HepG2 (cell line): ENCODE measurements around the gene SNRNP200. TPM values are rescaled to one million over a fixed set of nuclear protein-coding genes. Genes with fewer than 3 reads are reported as not detected.

Experiments
- ATAC-seq: fragments of 200-7000 bp; cut with Tn5 transposase; 3 replicates; pipeline ENCODE4 v1.9.1; 2020; ENCODE audit warnings: mild to moderate bottlenecking, moderate library complexity
- BruUV-seq: library from RNA; stranded (reverse); fragments of 400-500 nt; replicated peaks from 2 replicates; lab custom pipeline; 2021; lab: Mats Ljungman, UMichigan
- CTCF ChIA-PET: fragments of 300-600 bp; formaldehyde crosslinking; extraction: SDS; loops from one replicate; lab custom pipeline; 2021; ENCODE audit warnings: low total read pairs, inconsistent platforms, low intra/inter-chr PET ratio; lab: Yijun Ruan, JAX
- POLR2A ChIA-PET: fragments of 350-600 bp; sonication (Branson Sonifier 250); formaldehyde crosslinking; loops from one replicate; lab custom pipeline; 2020; ENCODE audit warnings: antibody characterized with exemption, inconsistent platforms; lab: Yijun Ruan, JAX
- DNase-seq: peaks from one replicate; pipeline ENCODE4 v3.0.0-alpha.2; 2015; ENCODE audit warnings: low spot score
- FAIRE-seq: peaks from 3 replicates; lab custom pipeline; 2011; peaks lifted over from hg19 to GRCh38; lab: Jason Lieb, UNC
- H2AFZ ChIP-seq: one replicate; pipeline ENCODE4 v1.6.1; 2011; ENCODE audit warnings: low read length, inconsistent platforms
- H3K27ac ChIP-seq: fragments of 300-600 bp; 3 replicates; pipeline ENCODE4 v1.8.0; 2011; ENCODE audit warnings: mixed run types, mild to moderate bottlenecking, mixed read lengths, low read length, inconsistent platforms; ENCODE audit not compliant: insufficient read depth; ENCODE audit errors: extremely low read length
- H3K27me3 ChIP-seq, 2 experiments: fragments of 200-600 bp in 1 of 2; 2 replicates in 1 of 2; 3 replicates in 1 of 2; pipeline versions ENCODE4 v1.6.0 to v1.8.0; 2011; ENCODE audit warnings: low read length in 2 of 2, mild to moderate bottlenecking in 2 of 2, moderate library complexity in 2 of 2, inconsistent platforms in 1 of 2; ENCODE audit not compliant: insufficient read depth in 2 of 2, control insufficient read depth in 1 of 2
- H3K36me3 ChIP-seq, 2 experiments: fragments of 200-600 bp in 1 of 2; replicated peaks in 1 of 2; 2 replicates in 1 of 2; 3 replicates in 1 of 2; pipeline versions ENCODE4 v1.5.1 to v1.8.0; 2011; ENCODE audit warnings: low read length in 2 of 2, inconsistent platforms in 1 of 2; ENCODE audit not compliant: insufficient read depth in 2 of 2, control insufficient read depth in 1 of 2
- H3K4me1 ChIP-seq: 2 replicates; pipeline ENCODE4 v1.5.1; 2012; ENCODE audit warnings: low read length, inconsistent platforms; ENCODE audit not compliant: insufficient read depth
- H3K4me2 ChIP-seq: 2 replicates; pipeline ENCODE4 v1.6.0; 2011; ENCODE audit warnings: low read depth, low read length, inconsistent platforms
- H3K4me3 ChIP-seq, 3 experiments: fragments of 200-600 bp in 1 of 3; sonication (generic), shearing (Covaris generic) in 1 of 3; replicated peaks in 1 of 3; 2 replicates each; pipeline ENCODE4 v1.5.1; 2011 to 2016; ENCODE audit warnings: low read length in 3 of 3, inconsistent platforms in 2 of 3, low read depth in 2 of 3, mild to moderate bottlenecking in 2 of 3, control low read depth in 1 of 3, mixed read lengths in 1 of 3; ENCODE audit not compliant: insufficient read depth in 1 of 3
- H3K79me2 ChIP-seq: one replicate; pipeline ENCODE4 v1.6.1; 2011; ENCODE audit warnings: low read length, inconsistent platforms; ENCODE audit not compliant: insufficient read depth
- H3K9ac ChIP-seq: 2 replicates; pipeline ENCODE4 v1.6.0; 2011; ENCODE audit warnings: mild to moderate bottlenecking, low read depth, low read length, inconsistent platforms; ENCODE audit not compliant: insufficient read depth
- H3K9me3 ChIP-seq: 2 replicates; pipeline ENCODE4 v1.5.1; 2012; ENCODE audit warnings: mild to moderate bottlenecking, low read length
- H4K20me1 ChIP-seq: 2 replicates; pipeline ENCODE4 v1.6.0; 2011; ENCODE audit warnings: inconsistent platforms, mild to moderate bottlenecking, low read length, moderate library complexity; ENCODE audit not compliant: insufficient read depth
- FOXK2 ChIP-seq: fragments of 450-650 bp; IDR thresholded peaks from 2 replicates; pipeline ENCODE4 v1.6.1; 2016
- GFI1 ChIP-seq: sonication (generic); formaldehyde crosslinking; IDR thresholded peaks from 2 replicates; pipeline ENCODE4 v1.5.0; 2020; ENCODE audit warnings: missing genetic modification reagents, mild to moderate bottlenecking, borderline replicate concordance
- RBM22 ChIP-seq: fragments of 200-400 bp; formaldehyde crosslinking; optimal IDR thresholded peaks from 2 replicates; pipeline ENCODE3; 2017; ENCODE audit warnings: mild to moderate bottlenecking, low read length, moderate library complexity
- RFX5 ChIP-seq: IDR thresholded peaks from 2 replicates; pipeline ENCODE4 v1.6.1; 2011; ENCODE audit warnings: low read depth, low read length, improper control_type of control experiment
- SOX6 ChIP-seq, 2 experiments: fragments of 450-650 bp in 1 of 2; sonication (generic) in 1 of 2; formaldehyde crosslinking in 1 of 2; IDR thresholded peaks; 2 replicates each; pipeline versions ENCODE4 v1.4.0 to v1.6.1; 2017 to 2020; ENCODE audit warnings: antibody characterized with exemption in 1 of 2, mild to moderate bottlenecking in 1 of 2, missing genetic modification reagents in 1 of 2
- ZFYVE20 ChIP-seq: sonication (generic); formaldehyde crosslinking; IDR thresholded peaks from 2 replicates; pipeline ENCODE4 v1.8.0; 2023; ENCODE audit warnings: low read depth, mild to moderate bottlenecking, moderate library complexity, missing genetic modification reagents, borderline replicate concordance
- ZNF17 ChIP-seq: sonication (generic); formaldehyde crosslinking; IDR thresholded peaks from 2 replicates; pipeline ENCODE4 v1.5.0; 2020; ENCODE audit warnings: mild to moderate bottlenecking, missing genetic modification reagents
- ZNF737 ChIP-seq: sonication (generic); formaldehyde crosslinking; IDR thresholded peaks from 2 replicates; pipeline ENCODE4 v1.5.0; 2020; ENCODE audit warnings: missing genetic modification reagents, mild to moderate bottlenecking, borderline replicate concordance
- WGBS: methylation state at CpG from one replicate; pipeline ENCODE4 v1.1.6; 2017; ENCODE audit warnings: low lambda C conversion rate; 5-methylcytosine and 5-hydroxymethylcytosine counted together
- in situ Hi-C: cut with HindIII; loops from 2 replicates; pipeline ENCODE4 v1.10.0; 2017; ENCODE audit warnings: low pct_unique_long_range_greater_than_20kb; ENCODE audit not compliant: extremely low pct_ligation_motif_present
- intact Hi-C: fragments of 100-400 bp; cut with micrococcal nuclease; formaldehyde crosslinking; loops from one replicate; pipeline ENCODE4 v1.10.0; 2022; ENCODE audit not compliant: unreplicated experiment
- polyA plus RNA-seq, 8 experiments: library from polyadenylated mRNA; depleted of rRNA in 3 of 8; stranded (reverse) in 7 of 8; unstranded in 1 of 8; fragments of >200 nt; fragmentation: Illumina TruSeq in 4 of 8; extraction: Trizol in 4 of 8; gene quantifications; 2 replicates each; pipeline versions ENCODE4 v1.2.1 to v1.2.3, GENCODE V29; 2011 to 2016; ENCODE audit warnings: low read depth in 4 of 8, missing spikeins in 1 of 8, mixed read lengths in 1 of 8; ENCODE audit not compliant: insufficient read depth in 1 of 8
- total RNA-seq, 5 experiments: library from RNA; depleted of rRNA; stranded (reverse); fragments of >200 nt; fragmentation: Illumina TruSeq; extraction: Trizol; gene quantifications; 2 replicates each; pipeline ENCODE4 v1.2.3, GENCODE V29; 2016; ENCODE audit warnings: low read depth in 1 of 5

SNRNP200 gene
- total and polyA plus RNA-seq, 2 of the 13 experiments (the other 11 are each of a cell fraction or from before 2014, with no cell fraction given), result 99.0 to 232 TPM

DNA sequence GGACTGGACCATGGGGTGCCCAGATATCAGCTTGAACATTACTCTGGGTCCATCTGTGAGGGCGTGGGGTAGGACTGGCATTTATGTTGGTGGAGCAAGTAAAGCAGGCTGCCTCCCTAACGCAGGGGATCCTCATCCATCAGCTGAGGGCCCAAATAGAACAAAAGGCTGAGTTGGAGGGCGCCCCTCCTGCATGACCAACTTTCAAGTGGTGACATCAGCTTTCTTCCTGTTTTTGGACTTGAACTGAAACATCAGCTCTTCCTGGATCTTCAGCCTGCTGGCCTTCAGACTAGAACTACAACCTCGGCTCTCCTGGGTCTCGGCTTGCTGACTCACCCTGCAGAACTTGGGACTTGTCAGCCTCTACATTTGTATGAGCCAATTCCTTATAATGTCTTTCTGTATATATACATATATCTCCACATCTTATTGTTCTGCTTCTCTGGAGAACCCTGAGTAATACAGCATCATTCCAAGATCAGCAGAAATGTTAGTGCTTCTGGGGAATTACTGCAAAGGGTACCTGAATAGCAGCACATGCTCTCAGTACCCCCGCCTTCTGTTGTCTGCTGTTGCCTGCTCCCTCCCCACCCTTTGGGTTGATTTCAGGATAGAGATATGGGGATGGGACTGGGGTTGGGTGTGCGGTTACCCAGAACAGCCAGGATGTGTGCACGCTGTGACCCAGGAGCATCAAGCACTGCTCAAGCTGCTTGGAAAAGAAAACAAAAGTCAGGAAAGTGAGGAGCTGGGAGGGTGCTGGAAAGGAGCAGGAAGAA is 59.5 kb downstream of the SNRNP200 start:
- TF ChIP-seq ZNF737 (no peak), RFX5 (0 out of 2 replicates have a peak, but pooled peaks have one; percentile 4), RBM22 (peak; percentile 21), ZNF17 (CRISPR knock-in tag) (peak; percentile 91), FOXK2 (no peak), ZFYVE20 (CRISPR knock-in tag) (no peak), GFI1 (CRISPR knock-in tag) (no peak), SOX6 (IDR thresholded peaks at IDR 0.05) (no peak), SOX6 (CRISPR knock-in tag; IDR thresholded peaks at IDR 0.05) (0 out of 2 replicates have a peak, but pooled peaks have one; percentile 15)
- 91% methylated on average over 7 of the region's 8 CpGs for WGBS
- Histone ChIP-seq H3K9ac (no peak overlapping the region), H3K9me3 (no peaks in the 10 kb centered on the region), H3K36me3 (peaks cover 0 to 3% of the 10 kb centered on the region in 2 experiments; a peak in 2 of 5 replicates), H3K27me3 (no peaks in the 10 kb centered on the region), H2AFZ (no peak overlapping the region), H3K4me1 (no peaks in the 10 kb centered on the region), H4K20me1 (no peaks in the 10 kb centered on the region), H3K4me3 (no peak overlapping the region), H3K4me2 (no peak overlapping the region), H3K79me2 (no peaks in the 10 kb centered on the region), H3K27ac (no peak overlapping the region)
- intact Hi-C loops, result no loop called here
- peak; percentile 8; the same call in 2 of the 3 replicates for ATAC-seq
- no TSS peak for BruUV-seq
- no peak for FAIRE-seq
- DNase-seq, result no peak
- ChIA-PET POLR2A (interaction anchor here (1.0 to 3.9 kb wide), 2 partner anchors 14 to 37 kb away, joined by 3 to 19 read pairs; partner anchors contain the start of gene STARD7), CTCF (no interaction called here)
- in situ Hi-C loops, result no loop called here
